ENCODE data around the gene EFNA3.

The EFNA3 gene

DNA sequence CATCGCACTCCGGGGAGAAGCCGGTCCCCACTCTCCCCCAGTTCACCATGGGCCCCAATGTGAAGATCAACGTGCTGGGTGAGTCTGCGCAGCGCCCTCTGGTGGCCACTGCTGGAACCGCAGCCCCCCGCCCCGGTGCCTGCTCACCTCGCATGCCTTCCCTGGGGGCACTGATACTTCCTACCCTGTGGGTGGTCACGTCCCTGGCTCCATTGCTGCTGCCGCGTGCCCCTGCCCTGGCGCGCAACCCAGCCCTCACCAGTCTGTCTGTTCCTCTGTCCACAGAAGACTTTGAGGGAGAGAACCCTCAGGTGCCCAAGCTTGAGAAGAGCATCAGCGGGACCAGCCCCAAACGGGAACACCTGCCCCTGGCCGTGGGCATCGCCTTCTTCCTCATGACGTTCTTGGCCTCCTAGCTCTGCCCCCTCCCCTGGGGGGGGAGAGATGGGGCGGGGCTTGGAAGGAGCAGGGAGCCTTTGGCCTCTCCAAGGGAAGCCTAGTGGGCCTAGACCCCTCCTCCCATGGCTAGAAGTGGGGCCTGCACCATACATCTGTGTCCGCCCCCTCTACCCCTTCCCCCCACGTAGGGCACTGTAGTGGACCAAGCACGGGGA is 7.6 kb downstream of the EFNA3 start (continued):
- TF ChIP-seq ZNF791 (tag by site-specific recombination; IDR thresholded peaks at IDR 0.05) = no peak
- no peak for TF ChIP-seq ZFP41 (tag by site-specific recombination; IDR thresholded peaks at IDR 0.05; ENCODE audit: borderline replicate concordance)
- TF ChIP-seq SCRT2 (tag by site-specific recombination; IDR thresholded peaks at IDR 0.05) = no peak
- no peak for TF ChIP-seq ZNF146 (tag by site-specific recombination; IDR thresholded peaks at IDR 0.05)
- no peak for TF ChIP-seq ZNF221 (tag by site-specific recombination; IDR thresholded peaks at IDR 0.05; ENCODE audit: borderline replicate concordance)
- TF ChIP-seq GLIS1 (tag by site-specific recombination; IDR thresholded peaks at IDR 0.05) = peak; percentile 85
- TF ChIP-seq, protein P1, sequence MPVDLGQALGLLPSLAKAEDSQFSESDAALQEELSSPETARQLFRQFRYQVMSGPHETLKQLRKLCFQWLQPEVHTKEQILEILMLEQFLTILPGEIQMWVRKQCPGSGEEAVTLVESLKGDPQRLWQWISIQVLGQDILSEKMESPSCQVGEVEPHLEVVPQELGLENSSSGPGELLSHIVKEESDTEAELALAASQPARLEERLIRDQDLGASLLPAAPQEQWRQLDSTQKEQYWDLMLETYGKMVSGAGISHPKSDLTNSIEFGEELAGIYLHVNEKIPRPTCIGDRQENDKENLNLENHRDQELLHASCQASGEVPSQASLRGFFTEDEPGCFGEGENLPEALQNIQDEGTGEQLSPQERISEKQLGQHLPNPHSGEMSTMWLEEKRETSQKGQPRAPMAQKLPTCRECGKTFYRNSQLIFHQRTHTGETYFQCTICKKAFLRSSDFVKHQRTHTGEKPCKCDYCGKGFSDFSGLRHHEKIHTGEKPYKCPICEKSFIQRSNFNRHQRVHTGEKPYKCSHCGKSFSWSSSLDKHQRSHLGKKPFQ (tag by site-specific recombination; IDR thresholded peaks at IDR 0.05) = no peak
- no peak for TF ChIP-seq ZNF510 (tag by site-specific recombination; IDR thresholded peaks at IDR 0.05; ENCODE audit: insufficient replicate concordance)
- no peak for TF ChIP-seq ZNF529 (tag by site-specific recombination; IDR thresholded peaks at IDR 0.05; ENCODE audit: insufficient replicate concordance)
- TF ChIP-seq, protein P2, sequence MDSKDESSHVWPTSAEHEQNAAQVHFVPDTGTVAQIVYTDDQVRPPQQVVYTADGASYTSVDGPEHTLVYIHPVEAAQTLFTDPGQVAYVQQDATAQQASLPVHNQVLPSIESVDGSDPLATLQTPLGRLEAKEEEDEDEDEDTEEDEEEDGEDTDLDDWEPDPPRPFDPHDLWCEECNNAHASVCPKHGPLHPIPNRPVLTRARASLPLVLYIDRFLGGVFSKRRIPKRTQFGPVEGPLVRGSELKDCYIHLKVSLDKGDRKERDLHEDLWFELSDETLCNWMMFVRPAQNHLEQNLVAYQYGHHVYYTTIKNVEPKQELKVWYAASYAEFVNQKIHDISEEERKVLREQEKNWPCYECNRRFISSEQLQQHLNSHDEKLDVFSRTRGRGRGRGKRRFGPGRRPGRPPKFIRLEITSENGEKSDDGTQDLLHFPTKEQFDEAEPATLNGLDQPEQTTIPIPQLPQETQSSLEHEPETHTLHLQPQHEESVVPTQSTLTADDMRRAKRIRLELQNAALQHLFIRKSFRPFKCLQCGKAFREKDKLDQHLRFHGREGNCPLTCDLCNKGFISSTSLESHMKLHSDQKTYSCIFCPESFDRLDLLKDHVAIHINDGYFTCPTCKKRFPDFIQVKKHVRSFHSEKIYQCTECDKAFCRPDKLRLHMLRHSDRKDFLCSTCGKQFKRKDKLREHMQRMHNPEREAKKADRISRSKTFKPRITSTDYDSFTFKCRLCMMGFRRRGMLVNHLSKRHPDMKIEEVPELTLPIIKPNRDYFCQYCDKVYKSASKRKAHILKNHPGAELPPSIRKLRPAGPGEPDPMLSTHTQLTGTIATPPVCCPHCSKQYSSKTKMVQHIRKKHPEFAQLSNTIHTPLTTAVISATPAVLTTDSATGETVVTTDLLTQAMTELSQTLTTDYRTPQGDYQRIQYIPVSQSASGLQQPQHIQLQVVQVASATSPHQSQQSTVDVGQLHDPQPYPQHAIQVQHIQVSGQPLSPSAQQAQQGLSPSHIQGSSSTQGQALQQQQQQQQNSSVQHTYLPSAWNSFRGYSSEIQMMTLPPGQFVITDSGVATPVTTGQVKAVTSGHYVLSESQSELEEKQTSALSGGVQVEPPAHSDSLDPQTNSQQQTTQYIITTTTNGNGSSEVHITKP (tag by site-specific recombination; IDR thresholded peaks at IDR 0.05) = peak; percentile 28; the same call in 1 of the 2 replicates
- TF ChIP-seq, protein P3, sequence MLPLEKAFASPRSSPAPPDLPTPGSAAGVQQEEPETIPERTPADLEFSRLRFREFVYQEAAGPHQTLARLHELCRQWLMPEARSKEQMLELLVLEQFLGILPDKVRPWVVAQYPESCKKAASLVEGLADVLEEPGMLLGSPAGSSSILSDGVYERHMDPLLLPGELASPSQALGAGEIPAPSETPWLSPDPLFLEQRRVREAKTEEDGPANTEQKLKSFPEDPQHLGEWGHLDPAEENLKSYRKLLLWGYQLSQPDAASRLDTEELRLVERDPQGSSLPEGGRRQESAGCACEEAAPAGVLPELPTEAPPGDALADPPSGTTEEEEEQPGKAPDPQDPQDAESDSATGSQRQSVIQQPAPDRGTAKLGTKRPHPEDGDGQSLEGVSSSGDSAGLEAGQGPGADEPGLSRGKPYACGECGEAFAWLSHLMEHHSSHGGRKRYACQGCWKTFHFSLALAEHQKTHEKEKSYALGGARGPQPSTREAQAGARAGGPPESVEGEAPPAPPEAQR (tag by site-specific recombination; IDR thresholded peaks at IDR 0.05) = no peak
- no peak for TF ChIP-seq ZNF514 (tag by site-specific recombination; IDR thresholded peaks at IDR 0.05)
- TF ChIP-seq, protein P4, sequence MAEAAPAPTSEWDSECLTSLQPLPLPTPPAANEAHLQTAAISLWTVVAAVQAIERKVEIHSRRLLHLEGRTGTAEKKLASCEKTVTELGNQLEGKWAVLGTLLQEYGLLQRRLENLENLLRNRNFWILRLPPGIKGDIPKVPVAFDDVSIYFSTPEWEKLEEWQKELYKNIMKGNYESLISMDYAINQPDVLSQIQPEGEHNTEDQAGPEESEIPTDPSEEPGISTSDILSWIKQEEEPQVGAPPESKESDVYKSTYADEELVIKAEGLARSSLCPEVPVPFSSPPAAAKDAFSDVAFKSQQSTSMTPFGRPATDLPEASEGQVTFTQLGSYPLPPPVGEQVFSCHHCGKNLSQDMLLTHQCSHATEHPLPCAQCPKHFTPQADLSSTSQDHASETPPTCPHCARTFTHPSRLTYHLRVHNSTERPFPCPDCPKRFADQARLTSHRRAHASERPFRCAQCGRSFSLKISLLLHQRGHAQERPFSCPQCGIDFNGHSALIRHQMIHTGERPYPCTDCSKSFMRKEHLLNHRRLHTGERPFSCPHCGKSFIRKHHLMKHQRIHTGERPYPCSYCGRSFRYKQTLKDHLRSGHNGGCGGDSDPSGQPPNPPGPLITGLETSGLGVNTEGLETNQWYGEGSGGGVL (tag by site-specific recombination; IDR thresholded peaks at IDR 0.05) = no peak
- TF ChIP-seq, protein P5, sequence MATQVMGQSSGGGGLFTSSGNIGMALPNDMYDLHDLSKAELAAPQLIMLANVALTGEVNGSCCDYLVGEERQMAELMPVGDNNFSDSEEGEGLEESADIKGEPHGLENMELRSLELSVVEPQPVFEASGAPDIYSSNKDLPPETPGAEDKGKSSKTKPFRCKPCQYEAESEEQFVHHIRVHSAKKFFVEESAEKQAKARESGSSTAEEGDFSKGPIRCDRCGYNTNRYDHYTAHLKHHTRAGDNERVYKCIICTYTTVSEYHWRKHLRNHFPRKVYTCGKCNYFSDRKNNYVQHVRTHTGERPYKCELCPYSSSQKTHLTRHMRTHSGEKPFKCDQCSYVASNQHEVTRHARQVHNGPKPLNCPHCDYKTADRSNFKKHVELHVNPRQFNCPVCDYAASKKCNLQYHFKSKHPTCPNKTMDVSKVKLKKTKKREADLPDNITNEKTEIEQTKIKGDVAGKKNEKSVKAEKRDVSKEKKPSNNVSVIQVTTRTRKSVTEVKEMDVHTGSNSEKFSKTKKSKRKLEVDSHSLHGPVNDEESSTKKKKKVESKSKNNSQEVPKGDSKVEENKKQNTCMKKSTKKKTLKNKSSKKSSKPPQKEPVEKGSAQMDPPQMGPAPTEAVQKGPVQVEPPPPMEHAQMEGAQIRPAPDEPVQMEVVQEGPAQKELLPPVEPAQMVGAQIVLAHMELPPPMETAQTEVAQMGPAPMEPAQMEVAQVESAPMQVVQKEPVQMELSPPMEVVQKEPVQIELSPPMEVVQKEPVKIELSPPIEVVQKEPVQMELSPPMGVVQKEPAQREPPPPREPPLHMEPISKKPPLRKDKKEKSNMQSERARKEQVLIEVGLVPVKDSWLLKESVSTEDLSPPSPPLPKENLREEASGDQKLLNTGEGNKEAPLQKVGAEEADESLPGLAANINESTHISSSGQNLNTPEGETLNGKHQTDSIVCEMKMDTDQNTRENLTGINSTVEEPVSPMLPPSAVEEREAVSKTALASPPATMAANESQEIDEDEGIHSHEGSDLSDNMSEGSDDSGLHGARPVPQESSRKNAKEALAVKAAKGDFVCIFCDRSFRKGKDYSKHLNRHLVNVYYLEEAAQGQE (tag by site-specific recombination; IDR thresholded peaks at IDR 0.05) = peak; percentile 14; the same call in 1 of the 2 replicates
- no peak for TF ChIP-seq ZNF292 (tag by site-specific recombination; IDR thresholded peaks at IDR 0.05; ENCODE audit: borderline replicate concordance, low read depth)
- TF ChIP-seq, protein P6, sequence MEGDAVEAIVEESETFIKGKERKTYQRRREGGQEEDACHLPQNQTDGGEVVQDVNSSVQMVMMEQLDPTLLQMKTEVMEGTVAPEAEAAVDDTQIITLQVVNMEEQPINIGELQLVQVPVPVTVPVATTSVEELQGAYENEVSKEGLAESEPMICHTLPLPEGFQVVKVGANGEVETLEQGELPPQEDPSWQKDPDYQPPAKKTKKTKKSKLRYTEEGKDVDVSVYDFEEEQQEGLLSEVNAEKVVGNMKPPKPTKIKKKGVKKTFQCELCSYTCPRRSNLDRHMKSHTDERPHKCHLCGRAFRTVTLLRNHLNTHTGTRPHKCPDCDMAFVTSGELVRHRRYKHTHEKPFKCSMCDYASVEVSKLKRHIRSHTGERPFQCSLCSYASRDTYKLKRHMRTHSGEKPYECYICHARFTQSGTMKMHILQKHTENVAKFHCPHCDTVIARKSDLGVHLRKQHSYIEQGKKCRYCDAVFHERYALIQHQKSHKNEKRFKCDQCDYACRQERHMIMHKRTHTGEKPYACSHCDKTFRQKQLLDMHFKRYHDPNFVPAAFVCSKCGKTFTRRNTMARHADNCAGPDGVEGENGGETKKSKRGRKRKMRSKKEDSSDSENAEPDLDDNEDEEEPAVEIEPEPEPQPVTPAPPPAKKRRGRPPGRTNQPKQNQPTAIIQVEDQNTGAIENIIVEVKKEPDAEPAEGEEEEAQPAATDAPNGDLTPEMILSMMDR (tag by site-specific recombination; IDR thresholded peaks at IDR 0.05) = peak; percentile 90
- TF ChIP-seq, protein P7, sequence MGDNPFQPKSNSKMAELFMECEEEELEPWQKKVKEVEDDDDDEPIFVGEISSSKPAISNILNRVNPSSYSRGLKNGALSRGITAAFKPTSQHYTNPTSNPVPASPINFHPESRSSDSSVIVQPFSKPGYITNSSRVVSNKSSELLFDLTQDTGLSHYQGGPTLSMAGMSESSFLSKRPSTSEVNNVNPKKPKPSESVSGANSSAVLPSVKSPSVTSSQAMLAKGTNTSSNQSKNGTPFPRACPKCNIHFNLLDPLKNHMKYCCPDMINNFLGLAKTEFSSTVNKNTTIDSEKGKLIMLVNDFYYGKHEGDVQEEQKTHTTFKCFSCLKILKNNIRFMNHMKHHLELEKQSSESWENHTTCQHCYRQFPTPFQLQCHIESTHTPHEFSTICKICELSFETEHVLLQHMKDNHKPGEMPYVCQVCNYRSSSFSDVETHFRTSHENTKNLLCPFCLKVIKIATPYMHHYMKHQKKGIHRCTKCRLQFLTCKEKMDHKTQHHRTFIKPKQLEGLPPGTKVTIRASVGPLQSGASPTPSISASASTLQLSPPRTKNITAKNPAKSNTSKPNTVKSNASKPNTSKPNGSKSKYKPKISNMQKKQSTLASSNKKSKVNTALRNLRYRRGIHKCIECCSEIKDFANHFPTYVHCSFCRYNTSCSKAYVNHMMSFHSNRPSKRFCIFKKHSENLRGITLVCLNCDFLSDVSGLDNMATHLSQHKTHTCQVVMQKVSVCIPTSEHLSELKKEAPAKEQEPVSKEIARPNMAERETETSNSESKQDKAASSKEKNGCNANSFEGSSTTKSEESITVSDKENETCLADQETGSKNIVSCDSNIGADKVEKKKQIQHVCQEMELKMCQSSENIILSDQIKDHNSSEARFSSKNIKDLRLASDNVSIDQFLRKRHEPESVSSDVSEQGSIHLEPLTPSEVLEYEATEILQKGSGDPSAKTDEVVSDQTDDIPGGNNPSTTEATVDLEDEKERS (tag by site-specific recombination; IDR thresholded peaks at IDR 0.05) = no peak
- no peak for TF ChIP-seq ZNF596 (tag by site-specific recombination; IDR thresholded peaks at IDR 0.05)
- no peak for TF ChIP-seq REPIN1 (tag by site-specific recombination; IDR thresholded peaks at IDR 0.05; ENCODE audit: low read depth)
- no peak for TF ChIP-seq ZNF658 (tag by site-specific recombination; IDR thresholded peaks at IDR 0.05)
- no peak for TF ChIP-seq ZNF23 (tag by site-specific recombination; IDR thresholded peaks at IDR 0.05; ENCODE audit: borderline replicate concordance)
- TF ChIP-seq ZNF792 (tag by site-specific recombination; IDR thresholded peaks at IDR 0.05) = no peak

Measured in HEK293 (cell line).